NCI-H2107 treated with DMSO at 0.1 percent for 48 hours (cell line): ENCODE data around the gene DHCR7.
"Not testable (repeated sequence)": the region's sequence is repeated elsewhere in the genome, so short reads cannot be mapped to it uniquely, and the experiment has no call there.

Experiments
- DNase-seq: peaks from one replicate; lab custom pipeline; 2025; ENCODE audit not compliant: unreplicated experiment; lab: John Stamatoyannopoulos, UW

The DHCR7 gene

GRCh38 chr11:71442123-71442522 is 6.1 kb downstream of the DHCR7 start:
- DNase-seq: no peak

DNA sequence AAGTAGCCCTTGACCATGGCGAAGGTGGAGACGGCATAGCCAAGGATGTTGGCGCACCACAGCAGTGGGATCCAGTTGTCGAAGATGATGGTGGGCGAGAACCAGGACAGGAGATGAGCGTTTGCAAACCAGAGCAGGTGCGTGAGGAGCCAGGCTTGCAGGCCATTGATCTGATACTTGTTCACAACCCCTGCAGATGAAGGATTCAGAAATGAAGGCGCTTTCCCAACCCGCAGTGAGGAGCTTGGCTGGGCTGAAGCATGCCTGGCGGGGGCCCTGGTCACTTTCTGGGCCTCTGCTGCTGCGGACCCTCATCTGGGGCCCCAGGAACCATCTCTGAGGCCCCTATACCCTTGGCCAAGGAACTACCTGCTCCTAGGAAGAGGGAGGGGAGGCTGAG is 6.9 kb downstream of the DHCR7 start:
- no peak for DNase-seq

GRCh38 chr11:71440021-71440755 is 8.0 kb downstream of the DHCR7 start:
- DNase-seq: no peak

- DNase-seq: no peak
Measured at GRCh38 chr11:71438650-71439049, 9.5 kb downstream of the DHCR7 start.

DNA sequence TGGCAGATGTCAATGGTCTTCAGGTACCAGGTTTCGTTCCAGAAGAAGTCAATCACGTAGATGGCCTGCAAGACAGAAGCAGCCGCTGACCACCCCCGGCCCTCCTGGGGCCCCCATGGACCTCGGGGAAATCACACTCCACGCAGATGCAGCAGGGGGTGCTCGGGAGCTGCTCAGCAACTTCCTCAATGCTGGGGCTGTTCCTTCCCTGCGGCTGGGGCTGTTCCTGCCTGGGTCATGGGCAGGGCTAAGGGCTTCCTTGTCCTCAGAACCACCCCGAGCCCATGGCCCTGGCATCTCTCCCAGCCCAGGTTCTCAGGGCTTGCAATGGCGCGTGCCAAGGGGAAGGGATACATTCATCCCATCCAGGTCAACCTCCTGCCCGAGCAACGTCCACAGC is 10.3 kb downstream of the DHCR7 start:
- no peak for DNase-seq

GRCh38 chr11:71437399-71437798 is 10.8 kb downstream of the DHCR7 start:
- no peak for DNase-seq

- no peak for DNase-seq
Measured at GRCh38 chr11:71436861-71437260, 11.3 kb downstream of the DHCR7 start.

DNA sequence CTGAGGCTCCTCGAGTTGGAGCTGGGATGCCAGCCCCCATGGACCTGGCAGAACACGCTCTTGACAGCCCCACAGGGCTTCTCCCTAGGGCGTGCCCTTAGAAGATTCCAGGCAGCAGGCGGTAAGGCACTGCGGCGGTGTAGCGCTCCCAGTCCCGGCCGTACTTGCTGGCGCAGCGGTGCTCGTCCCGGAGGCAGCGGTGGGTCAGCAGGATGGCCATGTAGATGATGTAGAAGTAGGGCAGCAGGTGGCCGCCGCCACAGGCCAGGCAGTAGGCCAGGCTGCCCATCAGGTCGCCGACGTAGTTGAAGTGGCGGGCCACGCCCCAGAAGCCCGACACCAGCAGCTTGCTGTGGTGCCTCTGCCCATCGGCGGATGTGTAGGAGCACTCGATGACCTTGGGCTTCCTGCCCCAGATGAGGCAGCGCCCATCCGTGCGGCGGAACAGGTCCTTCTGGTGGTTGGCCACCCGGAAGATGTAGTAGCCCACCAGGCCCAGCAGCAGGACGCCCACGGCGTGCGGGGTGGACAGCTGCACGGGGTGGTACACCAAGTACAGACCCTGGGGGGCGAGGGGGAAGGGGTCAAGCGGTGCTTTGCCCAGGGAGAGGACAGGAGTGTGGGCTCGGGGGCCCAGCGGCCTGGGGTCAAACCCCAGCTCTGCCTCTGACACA is 12.8 kb downstream of the DHCR7 start:
- no peak for DNase-seq

GRCh38 chr11:71434576-71435130 is 13.5 kb downstream of the DHCR7 start:
- no peak for DNase-seq

GRCh38 chr11:71433648-71434450 is 14.3 kb downstream of the DHCR7 start:
- DNase-seq: no peak

GRCh38 chr11:71432761-71433647 is 15.2 kb downstream of the DHCR7 start:
- no peak for DNase-seq

GRCh38 chr11:71431271-71431670 is 16.9 kb downstream of the DHCR7 start:
- DNase-seq: no peak

- DNase-seq: no peak
Measured at GRCh38 chr11:71430166-71430565, 18.0 kb downstream of the DHCR7 start.

GRCh38 chr11:71429701-71430100 is 18.5 kb downstream of the DHCR7 start:
- DNase-seq: no peak

- no peak for DNase-seq
Measured at GRCh38 chr11:71428861-71429435, 19.2 kb downstream of the DHCR7 start.

DNA sequence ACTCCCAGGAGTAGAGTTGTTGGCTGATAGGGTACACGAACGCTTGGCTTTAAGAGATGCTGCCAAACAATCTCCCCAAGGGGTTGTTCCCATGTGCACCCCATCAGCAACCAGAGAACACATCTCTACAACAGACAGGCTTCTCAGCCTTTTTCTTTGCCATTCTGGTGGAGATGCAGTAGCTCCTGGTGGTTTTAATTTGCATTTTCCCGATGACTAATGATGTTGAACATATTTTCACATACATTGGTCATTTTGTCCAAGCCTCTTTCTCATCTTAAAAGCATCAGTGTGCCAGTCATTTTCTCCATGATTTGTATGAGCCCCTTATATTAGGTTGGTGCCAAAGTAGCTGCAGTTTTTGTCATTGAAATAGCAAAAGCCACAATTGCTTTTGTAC is 21.8 kb downstream of the DHCR7 start:
- DNase-seq: no peak

DNA sequence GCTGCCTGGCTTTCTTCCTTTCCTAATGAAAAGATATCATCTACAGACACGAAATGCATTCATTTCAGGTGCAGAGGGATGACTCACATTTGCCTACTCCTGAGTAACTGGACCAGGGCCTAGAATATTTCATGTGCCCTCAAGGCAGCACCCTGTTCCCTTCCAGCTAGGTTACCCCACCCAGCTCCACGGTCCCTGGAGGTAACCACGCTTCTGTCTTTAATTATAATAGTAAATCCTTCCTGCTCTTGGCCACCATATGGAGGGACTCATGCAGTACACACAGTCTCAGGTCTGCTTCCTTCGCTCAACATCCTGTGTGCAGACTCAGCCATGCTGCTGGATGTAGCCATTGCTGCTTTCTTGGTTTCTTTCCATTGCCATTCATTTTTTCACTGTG is 22.3 kb downstream of the DHCR7 start:
- no peak for DNase-seq

GRCh38 chr11:71425409-71425808 is 22.8 kb downstream of the DHCR7 start:
- no peak for DNase-seq

DNA sequence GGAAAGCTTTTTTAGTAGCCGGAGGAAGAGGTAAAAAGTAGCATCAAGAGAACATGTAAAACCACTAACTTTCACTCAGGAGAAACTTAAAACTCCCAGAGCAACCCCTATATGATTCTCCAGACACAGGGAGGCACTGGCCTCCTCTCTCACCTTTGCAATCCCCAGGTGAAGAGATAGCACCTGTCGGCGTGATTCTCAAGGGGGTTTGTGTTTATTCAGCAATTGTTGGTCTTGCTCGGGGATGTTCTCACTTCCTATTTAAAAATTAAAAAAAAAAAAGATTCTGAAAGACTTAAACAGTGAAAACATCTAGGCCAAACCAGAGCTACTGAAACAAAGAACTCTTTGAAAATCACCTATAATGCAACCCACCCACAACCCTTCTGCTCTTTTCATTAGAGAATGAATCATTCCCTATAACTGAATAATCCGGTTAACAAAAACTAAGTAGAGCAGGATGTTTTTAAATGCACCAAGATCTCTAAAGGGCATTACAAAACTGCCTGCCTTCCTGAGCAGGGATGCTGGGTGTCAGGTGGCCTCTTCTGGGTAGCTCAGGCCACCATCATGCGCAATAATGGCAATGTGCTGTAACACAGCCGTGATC is 24.9 kb downstream of the DHCR7 start:
- DNase-seq: peak; percentile 10

GRCh38 chr11:71422318-71422717 is 25.9 kb downstream of the DHCR7 start:
- not testable (repeated sequence) for DNase-seq
